ENCODE data around the gene RAI1. TPM values are rescaled to one million over a fixed set of nuclear protein-coding genes. Genes with fewer than 3 reads are reported as not detected.

Gene RAI1
- total RNA-seq, 2 experiments from 2014 or later, result 17.1 to 49.4 TPM

DNA sequence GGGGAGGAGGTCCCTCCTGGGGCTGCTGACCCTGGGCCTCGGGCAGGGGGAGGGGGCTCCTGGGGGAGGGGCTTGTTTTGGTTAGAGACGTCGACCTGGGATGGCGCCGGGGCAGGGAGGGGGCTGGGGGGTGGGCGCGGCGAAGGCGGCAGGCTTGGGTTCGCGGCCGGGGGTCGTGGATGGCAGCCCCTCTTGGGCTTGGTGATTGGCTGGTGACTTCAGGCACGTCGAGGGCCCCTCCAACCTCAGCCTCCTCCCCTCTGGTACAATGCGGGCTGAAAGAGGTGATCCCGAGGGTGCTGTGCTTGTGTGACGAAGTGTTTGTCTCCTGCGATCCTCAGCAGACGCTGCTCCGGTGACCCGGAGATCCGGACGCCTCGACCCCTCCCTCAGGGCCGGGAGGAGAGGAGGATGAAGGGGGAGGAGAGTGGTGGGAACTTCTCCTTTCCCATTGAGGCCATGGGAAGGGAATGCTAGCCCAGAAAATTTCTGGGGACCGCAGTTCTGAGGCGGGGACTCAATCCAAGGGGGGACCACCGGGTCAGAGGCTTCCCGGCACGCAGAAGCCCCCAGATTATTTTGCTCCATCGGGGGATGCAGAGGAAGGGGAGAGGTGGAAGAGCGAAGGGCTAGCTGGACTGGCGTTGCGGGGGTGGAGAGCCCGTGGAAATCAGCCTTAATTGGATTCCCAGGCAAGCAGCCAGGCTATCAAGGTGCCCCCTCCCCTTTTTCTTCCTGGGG lies 43.9 kb downstream of the RAI1 start:
- POLR2A ChIA-PET, result no interaction called here
- H3K36me3 ChIP-seq (ENCODE audit: insufficient read depth, low read length), result peaks cover 9% of the 10 kb centered on the region; the same call in 1 of the 2 replicates
- 0 out of 2 replicates have a peak, but pooled peaks cover 4% of the 10 kb centered on the region for H4K20me1 ChIP-seq (ENCODE audit: insufficient read depth, low read length)
- H3K9me2 ChIP-seq (ENCODE audit: insufficient read depth, low read length), result no peaks in the 10 kb centered on the region
- no peaks in the 10 kb centered on the region for H3K79me2 ChIP-seq (ENCODE audit: insufficient read depth, low read depth, low read length)
- no peaks in the 10 kb centered on the region for H3K9me3 ChIP-seq (ENCODE audit: low read length)
- no peak overlapping the region for H2AFZ ChIP-seq (ENCODE audit: low read length)
- BruUV-seq (replicated peaks), result no TSS peak
- no peak overlapping the region for H3K4me3 ChIP-seq (ENCODE audit: low read depth, low read length, poor library complexity, severe bottlenecking)
- TF ChIP-seq, protein P1, sequence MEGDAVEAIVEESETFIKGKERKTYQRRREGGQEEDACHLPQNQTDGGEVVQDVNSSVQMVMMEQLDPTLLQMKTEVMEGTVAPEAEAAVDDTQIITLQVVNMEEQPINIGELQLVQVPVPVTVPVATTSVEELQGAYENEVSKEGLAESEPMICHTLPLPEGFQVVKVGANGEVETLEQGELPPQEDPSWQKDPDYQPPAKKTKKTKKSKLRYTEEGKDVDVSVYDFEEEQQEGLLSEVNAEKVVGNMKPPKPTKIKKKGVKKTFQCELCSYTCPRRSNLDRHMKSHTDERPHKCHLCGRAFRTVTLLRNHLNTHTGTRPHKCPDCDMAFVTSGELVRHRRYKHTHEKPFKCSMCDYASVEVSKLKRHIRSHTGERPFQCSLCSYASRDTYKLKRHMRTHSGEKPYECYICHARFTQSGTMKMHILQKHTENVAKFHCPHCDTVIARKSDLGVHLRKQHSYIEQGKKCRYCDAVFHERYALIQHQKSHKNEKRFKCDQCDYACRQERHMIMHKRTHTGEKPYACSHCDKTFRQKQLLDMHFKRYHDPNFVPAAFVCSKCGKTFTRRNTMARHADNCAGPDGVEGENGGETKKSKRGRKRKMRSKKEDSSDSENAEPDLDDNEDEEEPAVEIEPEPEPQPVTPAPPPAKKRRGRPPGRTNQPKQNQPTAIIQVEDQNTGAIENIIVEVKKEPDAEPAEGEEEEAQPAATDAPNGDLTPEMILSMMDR (conservative IDR thresholded peaks at IDR 0.05; ENCODE audit: low read length), result no peak
- no peak for TF ChIP-seq EZH2phosphoT487 (IDR thresholded peaks at IDR 0.05; ENCODE audit: borderline replicate concordance, low read depth, low read length)
- no peak overlapping the region for H3K27ac ChIP-seq (ENCODE audit: low read depth, low read length, poor library complexity, severe bottlenecking)
- DNase-seq (ENCODE audit: low spot score), result no peak
- H3K4me1 ChIP-seq (ENCODE audit: insufficient read depth, low read length, poor library complexity, severe bottlenecking), result peaks cover 21% of the 10 kb centered on the region
- H3K4me2 ChIP-seq (ENCODE audit: low read length), result no peak overlapping the region
- CTCF ChIA-PET (ENCODE audit: unreplicated experiment), result interaction anchor here (0.6 kb wide), 1 partner anchor 34 kb away, joined by 8 read pairs; no protein-coding TSS in a partner anchor
- intact Hi-C loops (cut with micrococcal nuclease; ENCODE audit: unreplicated experiment), result loop anchor here (5.0 kb wide), 1 partner anchor 137 kb away; no protein-coding TSS in a partner anchor

DNA sequence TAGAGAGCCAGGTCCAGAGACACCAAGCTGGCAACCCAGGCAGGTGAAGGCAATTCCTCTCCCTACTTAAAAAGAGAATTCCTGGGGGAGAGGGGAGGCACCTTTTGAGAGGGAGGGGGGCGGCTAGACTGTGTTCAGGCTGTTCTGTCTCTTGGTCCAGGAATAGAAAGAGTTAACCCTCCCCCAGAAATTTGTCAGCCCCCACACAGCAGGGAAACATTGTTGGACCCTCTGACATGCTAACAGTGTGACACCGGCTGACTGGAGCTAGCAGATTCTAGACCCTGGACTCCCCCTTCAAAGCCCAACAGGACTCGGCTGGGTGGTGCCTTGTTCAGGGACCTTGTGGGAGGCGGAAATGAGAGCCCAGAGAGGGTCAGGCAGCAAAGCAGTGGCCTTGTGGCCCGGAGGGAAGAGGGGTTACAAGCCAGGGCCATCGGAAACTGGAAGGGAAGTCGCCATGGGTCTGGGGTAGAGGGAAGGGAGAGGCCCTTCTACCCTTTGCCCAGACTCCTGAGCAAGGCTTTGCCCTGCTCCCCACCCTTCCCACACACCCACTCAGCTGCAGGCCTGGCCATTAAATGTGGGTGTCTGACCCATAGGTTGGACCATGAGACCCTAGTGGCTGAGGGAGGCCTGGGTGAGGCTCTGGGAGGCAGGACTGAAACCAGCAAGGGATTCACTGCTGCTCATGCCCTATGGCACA lies 44.6 kb downstream of the RAI1 start:
- Histone ChIP-seq H3K4me1 (ENCODE audit: insufficient read depth, low read length, poor library complexity, severe bottlenecking) (peaks cover 21% of the 10 kb centered on the region), H4K20me1 (ENCODE audit: insufficient read depth, low read length) (0 out of 2 replicates have a peak, but pooled peaks cover 7% of the 10 kb centered on the region), H3K4me3 (ENCODE audit: low read depth, low read length, poor library complexity, severe bottlenecking) (no peak overlapping the region), H3K9me3 (ENCODE audit: low read length) (no peaks in the 10 kb centered on the region), H3K79me2 (ENCODE audit: insufficient read depth, low read depth, low read length) (no peaks in the 10 kb centered on the region), H3K27ac (ENCODE audit: low read depth, low read length, poor library complexity, severe bottlenecking) (no peak overlapping the region), H2AFZ (ENCODE audit: low read length) (no peak overlapping the region), H3K4me2 (ENCODE audit: low read length) (no peak overlapping the region), H3K9me2 (ENCODE audit: insufficient read depth, low read length) (no peaks in the 10 kb centered on the region), H3K36me3 (ENCODE audit: insufficient read depth, low read length) (peaks cover 9% of the 10 kb centered on the region; the same call in 1 of the 2 replicates)
- TF ChIP-seq EZH2phosphoT487 (IDR thresholded peaks at IDR 0.05; ENCODE audit: borderline replicate concordance, low read depth, low read length), result no peak
- TF ChIP-seq, protein P1 (conservative IDR thresholded peaks at IDR 0.05; ENCODE audit: low read length), result no peak
- CTCF ChIA-PET (ENCODE audit: unreplicated experiment), result no interaction called here
- BruUV-seq (replicated peaks), result no TSS peak
- POLR2A ChIA-PET, result no interaction called here
- no peak for DNase-seq (ENCODE audit: low spot score)
- intact Hi-C loops (cut with micrococcal nuclease; ENCODE audit: unreplicated experiment), result loop anchor here (5.0 kb wide), 1 partner anchor 136 kb away; no protein-coding TSS in a partner anchor

Data from OCI-LY7 (cell line).